HG03039 (cell line): ENCODE data around the gene CSRP1.
"Not testable (repeated sequence)": the region's sequence is repeated elsewhere in the genome, so short reads cannot be mapped to it uniquely, and the experiment has no call there.

ENCODE experiments used
- ATAC-seq: cut with Tn5 transposase; IDR thresholded peaks from one replicate; pipeline ENCODE4 v1.9.1; 2021; ENCODE audit warnings: mild to moderate bottlenecking, moderate library complexity; ENCODE audit not compliant: unreplicated experiment

The CSRP1 gene

GRCh38 chr1:201479201-201479730 is 27.7 kb downstream of the CSRP1 start:
- ATAC-seq, result no peak

GRCh38 chr1:201478666-201479065 is 28.3 kb downstream of the CSRP1 start:
- ATAC-seq, result not testable (repeated sequence)

GRCh38 chr1:201476670-201477344 is 30.1 kb downstream of the CSRP1 start:
- ATAC-seq, result no peak

- ATAC-seq, result no peak
Observed at GRCh38 chr1:201475915-201476669, 30.8 kb downstream of the CSRP1 start.

GRCh38 chr1:201475130-201475529 is 31.8 kb downstream of the CSRP1 start:
- no peak for ATAC-seq

GRCh38 chr1:201473296-201473695 is 33.6 kb downstream of the CSRP1 start:
- no peak for ATAC-seq

- ATAC-seq, result not testable (repeated sequence)
Observed at GRCh38 chr1:201472321-201472720, 34.6 kb downstream of the CSRP1 start.

- no peak for ATAC-seq
Observed at GRCh38 chr1:201471772-201472171, 35.2 kb downstream of the CSRP1 start.

- no peak for ATAC-seq
Observed at GRCh38 chr1:201470581-201470980, 36.3 kb downstream of the CSRP1 start.

GRCh38 chr1:201469645-201470074 is 37.3 kb downstream of the CSRP1 start:
- no peak for ATAC-seq

- ATAC-seq, result peak; percentile 60
Observed at GRCh38 chr1:201468844-201469644, 37.9 kb downstream of the CSRP1 start, which contains the start of gene PHLDA3. Gene PHLDA3 (minus strand): TSS chr1:201469188. CDS start chr1:201468786, 402 bp downstream.

- ATAC-seq, result peak; percentile 25
Observed at GRCh38 chr1:201468501-201468843, 38.5 kb downstream of the CSRP1 start.

GRCh38 chr1:201466492-201466891 is 40.4 kb downstream of the CSRP1 start:
- ATAC-seq, result no peak

GRCh38 chr1:201465698-201466290 is 41.1 kb downstream of the CSRP1 start:
- ATAC-seq, result no peak

- ATAC-seq, result no peak
Observed at GRCh38 chr1:201463071-201463552, 43.8 kb downstream of the CSRP1 start.

- no peak for ATAC-seq
Observed at GRCh38 chr1:201461645-201462441, 45.1 kb downstream of the CSRP1 start.

GRCh38 chr1:201460814-201461644 is 45.9 kb downstream of the CSRP1 start:
- no peak for ATAC-seq

- ATAC-seq, result no peak
Observed at GRCh38 chr1:201459775-201460174, 47.1 kb downstream of the CSRP1 start.

GRCh38 chr1:201459052-201459451 is 47.9 kb downstream of the CSRP1 start:
- no peak for ATAC-seq
